DND-41 (cell line): Measurements from ENCODE around the gene TMEM259.

Experiments used
- CTCF ChIP-seq: IDR thresholded peaks from 2 replicates; pipeline ENCODE4 v1.5.1; 2012; ENCODE audit warnings: borderline replicate concordance, low read length, moderate library complexity, mild to moderate bottlenecking; ENCODE audit not compliant: poor library complexity, severe bottlenecking; ENCODE audit errors: extremely low read depth
- EZH2 ChIP-seq: IDR thresholded peaks from 3 replicates; pipeline ENCODE4 v1.6.1; 2012; ENCODE audit warnings: borderline replicate concordance, low read depth, mild to moderate bottlenecking, moderate library complexity, low read length, inconsistent platforms; ENCODE audit not compliant: severe bottlenecking

- TF ChIP-seq CTCF, result no peak
- no peak for TF ChIP-seq EZH2
These were observed 18.3 kb downstream of the TMEM259 start for GRCh38 chr19:1002600-1002999.
